ENCODE data around the gene TMTC3. TPM values are rescaled to one million over a fixed set of nuclear protein-coding genes. Genes with fewer than 3 reads are reported as not detected.

The TMTC3 gene
- total and polyA plus RNA-seq, 2 of the 8 experiments (the other 6 are each of a cell fraction or from before 2014, with no cell fraction given) = 7.0 to 45.1 TPM

DNA sequence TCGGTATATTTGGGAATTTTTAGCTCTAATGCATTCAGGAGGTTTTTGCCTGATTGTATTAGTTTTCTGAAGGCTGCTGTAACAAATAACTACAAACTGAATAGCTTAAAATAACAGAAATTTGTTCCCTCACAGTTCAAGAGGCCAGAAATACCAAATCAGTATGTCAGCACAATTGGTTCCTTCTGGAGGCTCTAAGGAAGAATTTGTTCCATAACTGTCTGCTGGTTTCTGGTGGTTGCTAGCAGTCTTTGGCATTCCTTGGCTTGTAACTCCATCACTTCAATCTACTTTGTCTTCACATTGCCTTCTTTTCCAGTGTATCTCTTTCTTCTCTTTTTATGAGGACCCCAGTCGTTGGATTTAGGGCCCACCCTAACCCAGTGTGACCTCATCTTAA, 21.3 kb downstream of the TMTC3 start (continued):
- no peak for TF ChIP-seq RAD21 (IDR thresholded peaks at IDR 0.05 in 1 of 2, conservative IDR thresholded peaks at IDR 0.05 in 1 of 2; ENCODE audit: low read depth in 2 of 2, low read length in 2 of 2)
- no peak for TF ChIP-seq ZNF274 (IDR thresholded peaks at IDR 0.05; ENCODE audit: borderline replicate concordance, extremely low read depth, low read length)
- TF ChIP-seq SP4 (IDR thresholded peaks at IDR 0.05; ENCODE audit: low read length) = no peak

Data from H1 (cell line).